GM12878 (cell line): Measurements from ENCODE around the gene AQP2. TPM values are rescaled to one million over a fixed set of nuclear protein-coding genes. Genes with fewer than 3 reads are reported as not detected.

Experiments
- ATAC-seq: fragments of 200-7000 bp; cut with Tn5 transposase; 3 replicates; pipeline ENCODE4 v1.9.1; 2020; ENCODE audit warnings: mild to moderate bottlenecking, moderate library complexity
- BruUV-seq: library from RNA; stranded (reverse); fragments of 400-500 nt; replicated peaks from 2 replicates; lab custom pipeline; 2021; lab: Mats Ljungman, UMichigan
- CTCF ChIA-PET: fragments of 300-600 bp; sonication (Branson Sonifier 250); formaldehyde crosslinking; extraction: SDS; loops from one replicate; lab custom pipeline; 2021; ENCODE audit warnings: inconsistent platforms; lab: Yijun Ruan, JAX
- POLR2A ChIA-PET: fragments of 350-600 bp; formaldehyde crosslinking; extraction: SDS; loops from one replicate; lab custom pipeline; 2021; ENCODE audit warnings: inconsistent platforms; lab: Charles Lee
- RAD21 ChIA-PET: fragments of 300-600 bp; sonication (Branson Sonifier 250); formaldehyde crosslinking; loops from one replicate; lab custom pipeline; 2023; ENCODE audit warnings: antibody characterized with exemption; ENCODE audit not compliant: unreplicated experiment; lab: Charles Lee
- SMC1A ChIA-PET: fragments of 300-600 bp; sonication (Branson Sonifier 250); formaldehyde crosslinking; loops from one replicate; lab custom pipeline; 2023; ENCODE audit not compliant: unreplicated experiment, uncharacterized antibody; lab: Charles Lee
- DNase-seq: peaks from one replicate; pipeline ENCODE4 v3.0.0-alpha.2; 2011; ENCODE audit warnings: low read depth, low spot score
- FAIRE-seq: peaks from 3 replicates; lab custom pipeline; 2011; peaks lifted over from hg19 to GRCh38; lab: Jason Lieb, UNC
- H2AFZ ChIP-seq: 2 replicates; pipeline ENCODE4 v1.6.0; 2011; ENCODE audit warnings: low read depth, low read length, control low read depth; ENCODE audit not compliant: control insufficient read depth
- H3K27ac ChIP-seq: 2 replicates; pipeline ENCODE4 v1.5.1; 2011; ENCODE audit warnings: control low read depth; ENCODE audit not compliant: control insufficient read depth, insufficient read depth
- H3K27me3 ChIP-seq, 2 experiments: replicated peaks in 1 of 2; 2 replicates each; pipeline versions ENCODE4 v1.6.0 to v1.6.1; 2011; ENCODE audit warnings: low read length in 1 of 2; ENCODE audit not compliant: control insufficient read depth in 2 of 2, insufficient read depth in 2 of 2
- H3K36me3 ChIP-seq, 2 experiments: 2 replicates each; pipeline ENCODE4 v1.5.1; 2011; ENCODE audit warnings: low read length in 1 of 2; ENCODE audit not compliant: control insufficient read depth in 2 of 2, insufficient read depth in 2 of 2
- H3K4me1 ChIP-seq: 2 replicates; pipeline ENCODE4 v1.6.1; 2011; ENCODE audit warnings: mild to moderate bottlenecking, low read length, moderate library complexity, mixed read lengths; ENCODE audit not compliant: control insufficient read depth, insufficient read depth
- H3K4me2 ChIP-seq: 2 replicates; pipeline ENCODE4 v1.6.0; 2011; ENCODE audit warnings: control low read depth; ENCODE audit not compliant: control insufficient read depth, insufficient read depth
- H3K4me3 ChIP-seq: fragments of 200-600 bp; sonication (generic); 2 replicates; pipeline ENCODE4 v1.5.1; 2016
- H3K79me2 ChIP-seq: 2 replicates; pipeline ENCODE4 v1.6.0; 2011; ENCODE audit warnings: low read length; ENCODE audit not compliant: control insufficient read depth, insufficient read depth
- H3K9ac ChIP-seq: 2 replicates; pipeline ENCODE4 v1.8.0; 2011; ENCODE audit warnings: low read length, control low read depth, mixed read lengths; ENCODE audit not compliant: control insufficient read depth, insufficient read depth
- H3K9me3 ChIP-seq: replicated peaks from 3 replicates; pipeline ENCODE4 v1.5.1; 2011; ENCODE audit warnings: mild to moderate bottlenecking, low read length; ENCODE audit not compliant: control insufficient read depth, insufficient read depth
- H4K20me1 ChIP-seq: 2 replicates; pipeline ENCODE4 v1.6.0; 2011; ENCODE audit not compliant: control insufficient read depth, insufficient read depth
- BRCA1 ChIP-seq: IDR thresholded peaks from 2 replicates; pipeline ENCODE4 v1.6.1; 2011; ENCODE audit warnings: low read depth, low read length, improper control_type of control experiment
- CBX5 ChIP-seq: sonication (generic); IDR thresholded peaks from 2 replicates; pipeline ENCODE4 v1.6.1; 2016; ENCODE audit warnings: low read depth, moderate library complexity, mild to moderate bottlenecking, inconsistent platforms
- CREB1 ChIP-seq: IDR thresholded peaks from 2 replicates; pipeline ENCODE4 v1.6.1; 2012; ENCODE audit warnings: low read depth, mild to moderate bottlenecking, inconsistent platforms
- DPF2 ChIP-seq: fragments of 450-650 bp; IDR thresholded peaks from 2 replicates; pipeline ENCODE4 v1.6.1; 2017; ENCODE audit warnings: mild to moderate bottlenecking
- E4F1 ChIP-seq: fragments of 450-650 bp; IDR thresholded peaks from 2 replicates; pipeline ENCODE4 v1.6.1; 2018; ENCODE audit warnings: borderline replicate concordance, mild to moderate bottlenecking; ENCODE audit not compliant: partially characterized antibody
- EZH2 ChIP-seq: IDR thresholded peaks from 2 replicates; pipeline ENCODE4 v1.6.1; 2012; ENCODE audit warnings: low read depth, mild to moderate bottlenecking, control low read depth, inconsistent platforms, low read length, borderline replicate concordance; ENCODE audit not compliant: control insufficient read depth
- FOXM1 ChIP-seq: IDR thresholded peaks from 2 replicates; pipeline ENCODE4 v1.6.1; 2012; ENCODE audit warnings: low read depth, mild to moderate bottlenecking, inconsistent platforms, low read length, moderate library complexity
- HSF1 ChIP-seq: fragments of 150-350 bp; IDR thresholded peaks from 2 replicates; pipeline ENCODE4 v1.6.1; 2014; ENCODE audit warnings: mild to moderate bottlenecking, low read depth, low read length
- IRF4 ChIP-seq: IDR thresholded peaks from 2 replicates; pipeline ENCODE4 v1.6.1; 2011; ENCODE audit warnings: low read depth, low read length
- JUNB ChIP-seq: IDR thresholded peaks from 2 replicates; pipeline ENCODE4 v1.6.1; 2016; ENCODE audit warnings: antibody characterized with exemption, mild to moderate bottlenecking
- KLF5 ChIP-seq: fragments of 450-650 bp; IDR thresholded peaks from 2 replicates; pipeline ENCODE4 v1.6.1; 2014; ENCODE audit warnings: mild to moderate bottlenecking; ENCODE audit not compliant: partially characterized antibody
- MYC ChIP-seq: IDR thresholded peaks from 2 replicates; pipeline ENCODE4 v1.6.1; 2011; ENCODE audit warnings: mild to moderate bottlenecking, low read length, moderate library complexity, inconsistent platforms; ENCODE audit not compliant: insufficient read depth, insufficient replicate concordance, insufficient read length, severe bottlenecking
- NFYA ChIP-seq: IDR thresholded peaks from 2 replicates; pipeline ENCODE4 v1.6.1; 2011; ENCODE audit warnings: low read depth, mild to moderate bottlenecking, low read length, improper control_type of control experiment, borderline replicate concordance
- PBX3 ChIP-seq: IDR thresholded peaks from 2 replicates; pipeline ENCODE4 v1.6.1; 2011; ENCODE audit warnings: mild to moderate bottlenecking, low read depth, low read length, moderate library complexity; ENCODE audit not compliant: insufficient replicate concordance
- PRDM15 ChIP-seq: fragments of 450-650 bp; formaldehyde crosslinking; IDR thresholded peaks from 2 replicates; pipeline ENCODE4 v1.4.0; 2020; ENCODE audit warnings: mild to moderate bottlenecking, moderate library complexity
- STAT3 ChIP-seq: IDR thresholded peaks from 2 replicates; pipeline ENCODE4 v1.6.1; 2011; ENCODE audit warnings: low read depth, low read length, improper control_type of control experiment
- ZNF622 ChIP-seq: fragments of 450-650 bp; IDR thresholded peaks from 2 replicates; pipeline ENCODE4 v1.6.1; 2017; ENCODE audit warnings: mild to moderate bottlenecking, inconsistent platforms
- WGBS: methylation state at CpG from one replicate; pipeline ENCODE4 v1.1.6; 2016; ENCODE audit warnings: low lambda C conversion rate; ENCODE audit not compliant: insufficient replicate concordance, insufficient coverage; ENCODE audit errors: missing lambda C conversion rate; 5-methylcytosine and 5-hydroxymethylcytosine counted together
- in situ Hi-C: fragments of 300-500 bp; cut with MboI; formaldehyde crosslinking; loops from 9 replicates; pipeline ENCODE4 v1.14.3; 2018; ENCODE audit warnings: mixed read lengths
- intact Hi-C: fragments of 100-400 bp; cut with micrococcal nuclease; formaldehyde crosslinking; loops from one replicate; pipeline ENCODE4 v1.14.2; 2022; ENCODE audit not compliant: unreplicated experiment
- polyA plus RNA-seq, 11 experiments: library from polyadenylated mRNA; depleted of rRNA in 4 of 11; unstranded in 6 of 11; stranded (reverse) in 5 of 11; fragments of >200 nt; fragmentation: Nextera tagmentation in 4 of 11; fragmentation: Illumina TruSeq in 1 of 11; extraction: Ambion mirVana in 4 of 11; extraction: Trizol in 1 of 11; gene quantifications; 1 replicate in 1 of 11; 2 replicates in 10 of 11; pipeline versions ENCODE4 v1.2.1 to v1.2.3, GENCODE V29; 2011 to 2016; ENCODE audit warnings: inconsistent platforms in 2 of 11, missing spikeins in 2 of 11, low read depth in 1 of 11
- total RNA-seq, 4 experiments: library from RNA; depleted of rRNA in 3 of 4; stranded (reverse); fragments of >200 nt in 3 of 4; fragmentation: Illumina TruSeq in 1 of 4; extraction: Trizol in 1 of 4; gene quantifications; 2 replicates each; pipeline versions ENCODE4 v1.2.1 to v1.2.3, GENCODE V29; 2013 to 2021

The AQP2 gene
- total and polyA plus RNA-seq, 10 of the 15 experiments (the other 5 are each of a cell fraction or from before 2014, with no cell fraction given) = not detected

GRCh38 chr12:49939707-49940106, 10.8 kb upstream of the AQP2 start:
- BruUV-seq = no TSS peak
- H3K27me3 ChIP-seq = no peaks in the 10 kb centered on the region
- no peaks in the 10 kb centered on the region for H3K79me2 ChIP-seq
- no peak overlapping the region for H3K27ac ChIP-seq
- no peak for FAIRE-seq
- in situ Hi-C loops = no loop called here
- H2AFZ ChIP-seq = no peak overlapping the region
- no peak overlapping the region for H3K4me2 ChIP-seq
- 82% methylated on average over 1 of the region's 1 CpG for WGBS
- no peak overlapping the region for H3K4me3 ChIP-seq
- no peak overlapping the region for H3K9ac ChIP-seq
- POLR2A ChIA-PET = interaction anchor here (0.5 kb wide), 1 partner anchor 63 kb away, joined by 5 read pairs; no protein-coding TSS in a partner anchor
- H3K36me3 ChIP-seq = no peaks in the 10 kb centered on the region
- CTCF ChIA-PET = interaction anchor here (1.2 to 1.4 kb wide), 2 partner anchors 55 to 73 kb away, joined by 3 read pairs; no protein-coding TSS in a partner anchor
- SMC1A ChIA-PET = no interaction called here
- no peaks in the 10 kb centered on the region for H3K4me1 ChIP-seq
- RAD21 ChIA-PET = no interaction called here
- H3K9me3 ChIP-seq = no peaks in the 10 kb centered on the region
- ATAC-seq = no peak
- intact Hi-C loops = no loop called here
- no peaks in the 10 kb centered on the region for H4K20me1 ChIP-seq
- TF ChIP-seq STAT3 = no peak
- TF ChIP-seq HSF1 = no peak
- TF ChIP-seq MYC = no peak
- no peak for TF ChIP-seq ZNF622
- no peak for TF ChIP-seq NFYA
- TF ChIP-seq CREB1 = no peak
- TF ChIP-seq E4F1 = no peak
- TF ChIP-seq KLF5 = no peak
- TF ChIP-seq IRF4 = no peak
- TF ChIP-seq EZH2 = no peak
- TF ChIP-seq PBX3 = no peak
- no peak for TF ChIP-seq CBX5
- no peak for TF ChIP-seq FOXM1
- no peak for TF ChIP-seq JUNB
- TF ChIP-seq PRDM15 (CRISPR knock-in tag) = no peak
- TF ChIP-seq BRCA1 = no peak
- TF ChIP-seq DPF2 = no peak
- TF ChIP-seq, all 136 proteins: peak for 0
- no peak for DNase-seq
